ENCODE data around the gene LPP. TPM values are rescaled to one million over a fixed set of nuclear protein-coding genes. Genes with fewer than 3 reads are reported as not detected.
"Not testable (repeated sequence)": the region's sequence is repeated elsewhere in the genome, so short reads cannot be mapped to it uniquely, and the experiment has no call there.

The LPP gene
- total RNA-seq, 1 donor from 2014 or later = 28.2 TPM

- H3K4me1 ChIP-seq (ENCODE audit: control insufficient read depth in 3 of 3, insufficient read depth in 3 of 3, low read length in 3 of 3) = peaks cover 0 to 5% (median 3%) of the 10 kb centered on the region in 3 donors
- H3K9me3 ChIP-seq (ENCODE audit: control insufficient read depth in 3 of 3, low read length in 3 of 3) = no peaks in the 10 kb centered on the region
- H3K4me3 ChIP-seq (ENCODE audit: low read length in 3 of 3) = no peak overlapping the region
- H3K36me3 ChIP-seq (ENCODE audit: control insufficient read depth in 3 of 3, insufficient read depth in 3 of 3, low read length in 3 of 3) = no peaks in the 10 kb centered on the region
- H3K9ac ChIP-seq (ENCODE audit: low read depth in 1 of 3, low read length in 3 of 3) = no peak overlapping the region
- H3K27me3 ChIP-seq (ENCODE audit: control insufficient read depth in 3 of 3, insufficient read depth in 3 of 3, low read length in 3 of 3) = no peaks in the 10 kb centered on the region
- H3K27ac ChIP-seq (ENCODE audit: low read depth, low read length) = no peak overlapping the region
These were observed 538.7 kb downstream of the LPP start for GRCh38 chr3:188692700-188693099.

DNA sequence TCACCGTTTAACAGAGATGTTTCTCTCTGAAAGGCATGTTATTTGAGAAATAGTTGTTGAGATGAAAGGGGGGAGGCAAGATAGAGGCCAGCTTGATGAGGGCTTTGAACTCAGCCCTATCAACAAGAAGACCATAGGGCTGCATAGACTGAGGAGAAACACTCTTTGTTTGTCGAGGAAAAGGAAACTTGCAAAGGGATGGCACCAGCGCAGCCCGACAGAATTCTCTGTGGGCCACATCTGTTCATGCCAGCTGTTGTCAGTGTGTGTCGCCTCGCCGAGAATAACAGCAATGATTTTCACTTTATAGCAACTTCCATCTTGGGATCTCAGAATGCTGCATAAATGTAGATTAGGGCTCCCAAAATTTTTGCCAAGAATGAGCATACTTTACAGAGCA lies 539.5 kb downstream of the LPP start:
- peaks cover 0 to 5% (median 3%) of the 10 kb centered on the region in 3 donors for H3K4me1 ChIP-seq (ENCODE audit: control insufficient read depth in 3 of 3, insufficient read depth in 3 of 3, low read length in 3 of 3)
- H3K27me3 ChIP-seq (ENCODE audit: control insufficient read depth in 3 of 3, insufficient read depth in 3 of 3, low read length in 3 of 3) = no peaks in the 10 kb centered on the region
- no peak overlapping the region for H3K27ac ChIP-seq (ENCODE audit: low read depth, low read length)
- no peaks in the 10 kb centered on the region for H3K36me3 ChIP-seq (ENCODE audit: control insufficient read depth in 3 of 3, insufficient read depth in 3 of 3, low read length in 3 of 3)
- no peak overlapping the region for H3K9ac ChIP-seq (ENCODE audit: low read depth in 1 of 3, low read length in 3 of 3)
- H3K4me3 ChIP-seq (ENCODE audit: low read length in 3 of 3) = no peak overlapping the region
- H3K9me3 ChIP-seq (ENCODE audit: control insufficient read depth in 3 of 3, low read length in 3 of 3) = no peaks in the 10 kb centered on the region

- H3K9ac ChIP-seq (ENCODE audit: low read depth in 1 of 3, low read length in 3 of 3) = no peak overlapping the region
- no peaks in the 10 kb centered on the region for H3K9me3 ChIP-seq (ENCODE audit: control insufficient read depth in 3 of 3, low read length in 3 of 3)
- no peak overlapping the region for H3K4me3 ChIP-seq (ENCODE audit: low read length in 3 of 3)
- no peaks in the 10 kb centered on the region for H3K27me3 ChIP-seq (ENCODE audit: control insufficient read depth in 3 of 3, insufficient read depth in 3 of 3, low read length in 3 of 3)
- H3K27ac ChIP-seq (ENCODE audit: low read depth, low read length) = no peak overlapping the region
- no peaks in the 10 kb centered on the region for H3K36me3 ChIP-seq (ENCODE audit: control insufficient read depth in 3 of 3, insufficient read depth in 3 of 3, low read length in 3 of 3)
- no peaks in the 10 kb centered on the region for H3K4me1 ChIP-seq (ENCODE audit: control insufficient read depth in 3 of 3, insufficient read depth in 3 of 3, low read length in 3 of 3)
These were observed 541.3 kb downstream of the LPP start for GRCh38 chr3:188695241-188695640.

- Histone ChIP-seq H3K4me3 (ENCODE audit: low read length in 3 of 3) (no peak overlapping the region), H3K4me1 (ENCODE audit: control insufficient read depth in 3 of 3, insufficient read depth in 3 of 3, low read length in 3 of 3) (peaks cover 0 to 2% (median 0%) of the 10 kb centered on the region in 3 donors), H3K27ac (ENCODE audit: low read depth, low read length) (no peak overlapping the region), H3K27me3 (ENCODE audit: control insufficient read depth in 3 of 3, insufficient read depth in 3 of 3, low read length in 3 of 3) (no peaks in the 10 kb centered on the region), H3K9me3 (ENCODE audit: control insufficient read depth in 3 of 3, low read length in 3 of 3) (no peaks in the 10 kb centered on the region), H3K9ac (ENCODE audit: low read depth in 1 of 3, low read length in 3 of 3) (no peak overlapping the region), H3K36me3 (ENCODE audit: control insufficient read depth in 3 of 3, insufficient read depth in 3 of 3, low read length in 3 of 3) (no peaks in the 10 kb centered on the region)
These were observed 543.2 kb downstream of the LPP start for GRCh38 chr3:188697127-188697526.

DNA sequence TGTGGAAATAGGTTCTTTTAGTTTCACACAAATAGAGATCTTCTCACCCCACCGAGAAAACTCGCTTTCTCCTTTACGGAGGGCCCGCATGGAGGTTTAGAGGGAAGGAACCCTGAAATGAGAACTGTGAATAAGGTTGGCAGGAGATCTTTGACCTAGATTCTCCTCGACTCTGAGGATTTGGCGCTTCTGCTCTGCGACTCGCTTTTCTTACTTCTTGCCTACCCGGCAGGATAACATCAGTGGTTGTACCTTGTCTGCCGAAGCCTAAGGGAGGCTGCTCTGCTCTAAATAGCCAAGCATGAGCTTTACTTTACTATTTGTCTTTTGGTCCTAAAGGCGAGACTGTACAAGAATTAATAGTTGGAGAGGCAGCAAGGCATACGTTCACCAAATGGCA lies 544.5 kb downstream of the LPP start:
- Histone ChIP-seq H3K9ac (ENCODE audit: low read depth in 1 of 3, low read length in 3 of 3) (no peak overlapping the region), H3K4me1 (ENCODE audit: control insufficient read depth in 3 of 3, insufficient read depth in 3 of 3, low read length in 3 of 3) (peaks cover 0 to 2% (median 0%) of the 10 kb centered on the region in 3 donors), H3K27ac (ENCODE audit: low read depth, low read length) (no peak overlapping the region), H3K4me3 (ENCODE audit: low read length in 3 of 3) (no peak overlapping the region), H3K36me3 (ENCODE audit: control insufficient read depth in 3 of 3, insufficient read depth in 3 of 3, low read length in 3 of 3) (no peaks in the 10 kb centered on the region), H3K9me3 (ENCODE audit: control insufficient read depth in 3 of 3, low read length in 3 of 3) (no peaks in the 10 kb centered on the region), H3K27me3 (ENCODE audit: control insufficient read depth in 3 of 3, insufficient read depth in 3 of 3, low read length in 3 of 3) (no peaks in the 10 kb centered on the region)

DNA sequence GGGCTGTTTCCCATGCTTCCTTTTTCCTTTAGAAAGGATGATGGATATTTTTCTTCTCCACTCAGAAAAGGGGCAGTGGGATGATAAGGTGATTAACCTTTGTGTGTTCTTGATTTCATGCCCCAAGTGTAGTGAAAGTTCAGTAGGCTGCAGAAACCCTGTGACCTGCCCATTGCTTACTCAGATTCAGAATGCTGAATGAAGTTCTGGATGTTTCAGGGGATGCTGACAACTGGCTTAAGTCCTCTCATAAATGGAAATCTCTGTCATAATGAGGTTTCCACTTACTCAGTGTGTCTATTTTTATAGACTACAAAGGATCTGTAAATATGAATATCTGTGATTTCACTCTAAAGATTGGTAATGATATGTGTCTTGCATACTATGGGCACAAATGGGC lies 546.5 kb downstream of the LPP start:
- Histone ChIP-seq H3K27me3 (ENCODE audit: control insufficient read depth in 3 of 3, insufficient read depth in 3 of 3, low read length in 3 of 3) (no peaks in the 10 kb centered on the region), H3K4me3 (ENCODE audit: low read length in 3 of 3) (no peak overlapping the region), H3K9me3 (ENCODE audit: control insufficient read depth in 3 of 3, low read length in 3 of 3) (no peaks in the 10 kb centered on the region), H3K9ac (ENCODE audit: low read depth in 1 of 3, low read length in 3 of 3) (no peak overlapping the region), H3K27ac (ENCODE audit: low read depth, low read length) (no peak overlapping the region), H3K4me1 (ENCODE audit: control insufficient read depth in 3 of 3, insufficient read depth in 3 of 3, low read length in 3 of 3) (peaks cover 0 to 2% (median 0%) of the 10 kb centered on the region in 3 donors), H3K36me3 (ENCODE audit: control insufficient read depth in 3 of 3, insufficient read depth in 3 of 3, low read length in 3 of 3) (no peaks in the 10 kb centered on the region)

DNA sequence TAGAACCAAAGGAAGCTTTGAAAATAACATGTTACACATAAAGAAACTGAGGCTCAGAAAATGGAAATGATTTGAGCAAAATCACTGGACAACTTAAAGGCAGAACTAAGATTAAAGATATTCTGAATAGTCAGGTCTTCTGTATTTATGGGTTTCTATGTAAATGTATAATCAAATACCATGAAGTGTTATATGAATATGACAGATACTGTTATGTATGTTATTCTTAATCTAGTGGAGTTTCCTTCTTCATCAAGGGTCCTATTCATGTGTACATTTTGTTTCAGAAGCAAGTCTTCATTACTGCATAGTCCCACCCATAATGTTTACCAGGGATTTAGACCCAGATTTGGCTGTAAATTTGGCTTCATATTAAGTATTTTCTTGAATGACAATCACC lies 547.0 kb downstream of the LPP start:
- Histone ChIP-seq H3K36me3 (ENCODE audit: control insufficient read depth in 3 of 3, insufficient read depth in 3 of 3, low read length in 3 of 3) (no peaks in the 10 kb centered on the region), H3K9ac (ENCODE audit: low read depth in 1 of 3, low read length in 3 of 3) (no peak overlapping the region), H3K4me1 (ENCODE audit: control insufficient read depth in 3 of 3, insufficient read depth in 3 of 3, low read length in 3 of 3) (peaks cover 0 to 2% (median 0%) of the 10 kb centered on the region in 3 donors), H3K9me3 (ENCODE audit: control insufficient read depth in 3 of 3, low read length in 3 of 3) (no peaks in the 10 kb centered on the region), H3K27me3 (ENCODE audit: control insufficient read depth in 3 of 3, insufficient read depth in 3 of 3, low read length in 3 of 3) (no peaks in the 10 kb centered on the region), H3K27ac (ENCODE audit: low read depth, low read length) (no peak overlapping the region), H3K4me3 (ENCODE audit: low read length in 3 of 3) (no peak overlapping the region)

DNA sequence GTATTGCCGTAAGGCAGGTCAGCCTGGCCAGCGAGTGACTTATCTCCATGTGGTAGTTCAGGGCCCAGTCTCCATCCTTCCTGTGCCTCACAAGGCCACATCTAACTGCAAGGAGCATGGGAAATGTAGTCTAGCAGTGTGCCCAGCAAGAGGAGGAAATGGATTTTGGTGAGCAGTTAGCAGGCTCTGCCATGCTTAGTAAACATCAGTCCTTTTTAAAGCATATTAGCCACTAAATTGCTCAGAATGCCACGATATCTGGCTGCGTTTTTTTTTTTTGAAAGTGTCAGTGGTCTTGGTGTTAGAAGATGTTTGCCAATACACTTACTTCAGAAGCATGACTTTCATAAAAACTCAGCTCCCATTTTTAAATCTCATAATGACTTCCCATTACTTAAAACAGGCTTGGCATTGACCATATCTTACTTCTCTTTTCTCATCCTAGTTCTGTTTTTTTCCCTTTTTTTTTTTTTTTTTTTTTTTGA lies 547.6 kb downstream of the LPP start:
- H3K4me1 ChIP-seq (ENCODE audit: control insufficient read depth in 3 of 3, insufficient read depth in 3 of 3, low read length in 3 of 3) = peaks cover 0 to 2% (median 0%) of the 10 kb centered on the region in 3 donors
- no peaks in the 10 kb centered on the region for H3K27me3 ChIP-seq (ENCODE audit: control insufficient read depth in 3 of 3, insufficient read depth in 3 of 3, low read length in 3 of 3)
- no peaks in the 10 kb centered on the region for H3K36me3 ChIP-seq (ENCODE audit: control insufficient read depth in 3 of 3, insufficient read depth in 3 of 3, low read length in 3 of 3)
- no peak overlapping the region for H3K9ac ChIP-seq (ENCODE audit: low read depth in 1 of 3, low read length in 3 of 3)
- no peaks in the 10 kb centered on the region for H3K9me3 ChIP-seq (ENCODE audit: control insufficient read depth in 3 of 3, low read length in 3 of 3)
- H3K4me3 ChIP-seq (ENCODE audit: low read length in 3 of 3) = no peak overlapping the region
- H3K27ac ChIP-seq (ENCODE audit: low read depth, low read length) = no peak overlapping the region

GRCh38 chr3:188702028-188702427 lies 548.1 kb downstream of the LPP start:
- not testable (repeated sequence) for H3K9me3 ChIP-seq (ENCODE audit: control insufficient read depth in 3 of 3, low read length in 3 of 3); H3K9ac ChIP-seq (ENCODE audit: low read depth in 1 of 3, low read length in 3 of 3); H3K36me3 ChIP-seq (ENCODE audit: control insufficient read depth in 3 of 3, insufficient read depth in 3 of 3, low read length in 3 of 3); H3K27me3 ChIP-seq (ENCODE audit: control insufficient read depth in 3 of 3, insufficient read depth in 3 of 3, low read length in 3 of 3); H3K4me3 ChIP-seq (ENCODE audit: low read length in 3 of 3); H3K4me1 ChIP-seq (ENCODE audit: control insufficient read depth in 3 of 3, insufficient read depth in 3 of 3, low read length in 3 of 3); H3K27ac ChIP-seq (ENCODE audit: low read depth, low read length)

GRCh38 chr3:188706176-188706575 lies 552.2 kb downstream of the LPP start:
- Histone ChIP-seq H3K36me3 (ENCODE audit: control insufficient read depth in 3 of 3, insufficient read depth in 3 of 3, low read length in 3 of 3) (peaks cover 0 to 3% (median 0%) of the 10 kb centered on the region in 3 donors), H3K9ac (ENCODE audit: low read depth in 1 of 3, low read length in 3 of 3) (no peak overlapping the region)

GRCh38 chr3:188706599-188706998 lies 552.6 kb downstream of the LPP start:
- Histone ChIP-seq H3K4me3 (ENCODE audit: low read length in 3 of 3) (no peak overlapping the region), H3K9ac (ENCODE audit: low read depth in 1 of 3, low read length in 3 of 3) (no peak overlapping the region), H3K4me1 (ENCODE audit: control insufficient read depth in 3 of 3, insufficient read depth in 3 of 3, low read length in 3 of 3) (no peaks in the 10 kb centered on the region), H3K27ac (ENCODE audit: low read depth, low read length) (no peak overlapping the region), H3K27me3 (ENCODE audit: control insufficient read depth in 3 of 3, insufficient read depth in 3 of 3, low read length in 3 of 3) (no peaks in the 10 kb centered on the region), H3K9me3 (ENCODE audit: control insufficient read depth in 3 of 3, low read length in 3 of 3) (no peaks in the 10 kb centered on the region), H3K36me3 (ENCODE audit: control insufficient read depth in 3 of 3, insufficient read depth in 3 of 3, low read length in 3 of 3) (peaks cover 0 to 3% (median 0%) of the 10 kb centered on the region in 3 donors)

More at GRCh38 chr3:188706176-188706575, 552.2 kb downstream of the LPP start:
- H3K4me1 ChIP-seq (ENCODE audit: control insufficient read depth in 3 of 3, insufficient read depth in 3 of 3, low read length in 3 of 3) = peaks cover 0 to 2% (median 0%) of the 10 kb centered on the region in 3 donors
- H3K27ac ChIP-seq (ENCODE audit: low read depth, low read length) = no peak overlapping the region
- no peaks in the 10 kb centered on the region for H3K9me3 ChIP-seq (ENCODE audit: control insufficient read depth in 3 of 3, low read length in 3 of 3)
- no peak overlapping the region for H3K4me3 ChIP-seq (ENCODE audit: low read length in 3 of 3)
- H3K27me3 ChIP-seq (ENCODE audit: control insufficient read depth in 3 of 3, insufficient read depth in 3 of 3, low read length in 3 of 3) = no peaks in the 10 kb centered on the region
